ENCODE measurements around the gene MAGI1. TPM values are rescaled to one million over a fixed set of nuclear protein-coding genes. Genes with fewer than 3 reads are reported as not detected.
"Not testable (repeated sequence)": the region's sequence is repeated elsewhere in the genome, so short reads cannot be mapped to it uniquely, and the experiment has no call there.

The MAGI1 gene
- total RNA-seq, 1 donor from 2014 or later, result 74.8 TPM

- DNase-seq (ENCODE audit: low spot score), result no peak
These were observed 159.3 kb downstream of the MAGI1 start for GRCh38 chr3:65879372-65879771.

DNA sequence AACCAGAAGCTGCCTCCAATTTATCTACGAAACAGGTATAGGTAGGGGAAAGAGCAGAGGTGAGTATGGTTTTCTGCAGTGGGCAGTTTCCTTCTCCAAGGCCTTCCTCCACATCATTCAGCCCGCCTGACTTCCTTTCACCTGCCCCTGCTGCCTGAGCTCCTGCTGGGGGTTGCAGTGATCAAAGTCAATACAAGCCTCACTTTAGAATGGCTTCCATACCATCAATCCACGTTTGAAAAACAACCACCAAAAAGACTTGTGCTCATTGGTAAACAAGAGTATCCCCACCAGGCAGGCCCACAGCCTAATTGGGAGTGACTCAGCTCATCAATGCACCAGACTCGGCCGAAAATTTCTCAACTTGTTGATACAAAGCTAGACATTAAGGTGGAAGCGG lies 159.9 kb downstream of the MAGI1 start:
- DNase-seq (ENCODE audit: low spot score), result no peak

GRCh38 chr3:65877160-65877559 lies 161.6 kb downstream of the MAGI1 start:
- no peak for DNase-seq (ENCODE audit: low spot score)

DNA sequence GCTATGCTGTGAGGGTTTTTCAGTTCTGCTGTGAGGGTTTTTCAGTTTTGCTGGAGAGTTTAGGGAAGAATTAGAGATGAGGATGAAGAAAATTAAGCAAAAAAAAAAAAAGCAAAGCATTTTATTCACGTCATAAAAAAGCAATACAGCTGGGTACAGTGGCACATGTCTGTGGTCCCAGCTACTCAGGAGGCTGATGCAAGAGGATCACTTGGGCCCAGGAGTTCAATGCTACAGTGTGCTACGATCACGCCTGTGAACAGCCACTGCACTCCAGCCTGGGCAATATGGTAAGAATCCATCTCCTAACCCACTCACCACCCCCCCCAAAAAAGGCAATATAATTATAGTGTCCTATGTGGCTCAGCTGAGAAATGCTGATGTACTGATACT lies 162.7 kb downstream of the MAGI1 start:
- no peak for DNase-seq (ENCODE audit: low spot score)

DNA sequence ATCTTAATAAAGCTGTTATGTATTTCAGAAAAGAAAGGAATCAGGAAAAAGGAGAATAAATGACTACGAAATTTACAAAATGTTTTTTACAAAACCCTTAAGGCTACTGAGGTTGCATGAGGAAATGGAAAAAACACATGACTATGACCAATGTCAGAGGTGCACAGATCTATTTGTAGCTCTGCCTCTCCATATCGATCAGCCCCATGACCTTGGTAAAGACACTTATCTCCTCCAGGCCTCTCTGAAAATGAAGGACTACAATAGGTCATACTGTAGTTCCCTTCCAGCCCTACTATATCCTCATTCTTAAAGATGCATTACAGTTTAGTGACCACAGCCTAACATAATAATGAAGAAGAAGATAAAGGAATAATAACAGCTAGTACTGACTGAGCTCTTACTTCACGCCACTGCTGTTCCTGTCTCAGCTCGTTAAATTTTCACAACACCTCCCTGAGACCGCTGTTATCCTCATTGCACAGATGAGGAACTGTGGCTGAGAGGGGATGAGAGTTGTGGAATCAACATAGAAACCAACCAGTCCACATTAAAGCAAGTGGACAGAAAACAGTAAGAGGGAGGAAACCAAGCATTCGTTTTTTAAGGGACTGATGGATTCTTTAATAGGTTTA lies 163.2 kb downstream of the MAGI1 start:
- no peak for DNase-seq (ENCODE audit: low spot score)

DNA sequence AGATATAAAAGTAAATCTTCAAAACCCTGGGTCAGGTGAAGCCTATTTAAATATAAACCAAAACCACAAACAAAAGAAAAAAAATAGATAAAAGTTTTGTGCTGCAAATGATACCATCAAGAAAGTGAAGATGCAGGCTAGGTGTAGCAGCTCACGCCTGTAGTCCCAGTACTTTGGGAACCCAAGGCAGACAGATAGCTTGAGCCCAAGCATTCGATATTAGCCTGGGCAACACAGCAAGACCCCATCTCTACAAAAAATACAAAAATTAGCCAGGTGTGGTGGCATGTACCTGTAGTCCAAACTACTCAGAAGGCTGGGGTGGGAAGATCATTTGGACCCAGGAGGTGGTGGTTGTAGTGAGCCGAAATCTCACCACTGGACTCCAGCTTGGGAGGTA lies 164.8 kb downstream of the MAGI1 start:
- no peak for DNase-seq (ENCODE audit: low spot score)

DNA sequence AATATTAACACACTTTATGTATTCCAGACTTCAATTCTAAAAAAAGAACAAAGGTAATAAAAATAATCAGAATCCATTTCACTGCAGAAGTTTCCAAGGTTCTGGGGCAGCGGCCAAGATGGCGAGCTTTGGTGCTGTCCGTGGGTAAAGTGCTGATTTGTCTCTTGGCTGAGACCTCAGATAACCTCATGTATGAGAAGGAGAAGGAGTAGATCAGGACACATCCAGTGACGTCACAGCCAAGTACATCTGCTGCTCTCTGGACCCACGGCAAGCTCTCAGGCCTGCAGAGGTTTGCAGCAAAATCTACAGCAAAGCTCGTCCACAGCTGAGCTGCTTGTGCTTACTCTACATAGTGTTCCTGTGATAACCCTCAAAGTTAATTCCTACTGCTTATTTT lies 165.7 kb downstream of the MAGI1 start:
- no peak for DNase-seq (ENCODE audit: low spot score)

GRCh38 chr3:65871305-65872141 lies 167.2 kb downstream of the MAGI1 start:
- DNase-seq (ENCODE audit: low spot score), result no peak

DNA sequence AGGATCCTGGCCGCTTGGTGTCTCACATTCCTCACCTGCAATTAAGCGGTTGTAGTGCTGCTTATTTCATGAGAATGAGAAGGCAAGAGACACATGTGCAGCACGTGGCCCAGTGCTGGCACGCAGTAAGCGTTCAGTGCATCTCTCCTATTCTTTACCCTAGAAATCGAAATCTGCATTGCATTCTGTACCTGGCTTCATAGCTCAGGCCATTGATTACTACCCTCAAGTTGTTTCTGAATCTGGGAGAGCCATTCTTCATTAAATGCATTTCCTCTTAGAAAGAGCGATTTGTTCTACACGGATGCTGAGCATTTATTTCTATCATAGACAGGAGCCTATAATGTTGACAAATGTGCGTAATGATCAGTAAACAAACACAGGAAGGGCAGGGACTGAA lies 168.9 kb downstream of the MAGI1 start:
- DNase-seq (ENCODE audit: low spot score), result no peak

DNA sequence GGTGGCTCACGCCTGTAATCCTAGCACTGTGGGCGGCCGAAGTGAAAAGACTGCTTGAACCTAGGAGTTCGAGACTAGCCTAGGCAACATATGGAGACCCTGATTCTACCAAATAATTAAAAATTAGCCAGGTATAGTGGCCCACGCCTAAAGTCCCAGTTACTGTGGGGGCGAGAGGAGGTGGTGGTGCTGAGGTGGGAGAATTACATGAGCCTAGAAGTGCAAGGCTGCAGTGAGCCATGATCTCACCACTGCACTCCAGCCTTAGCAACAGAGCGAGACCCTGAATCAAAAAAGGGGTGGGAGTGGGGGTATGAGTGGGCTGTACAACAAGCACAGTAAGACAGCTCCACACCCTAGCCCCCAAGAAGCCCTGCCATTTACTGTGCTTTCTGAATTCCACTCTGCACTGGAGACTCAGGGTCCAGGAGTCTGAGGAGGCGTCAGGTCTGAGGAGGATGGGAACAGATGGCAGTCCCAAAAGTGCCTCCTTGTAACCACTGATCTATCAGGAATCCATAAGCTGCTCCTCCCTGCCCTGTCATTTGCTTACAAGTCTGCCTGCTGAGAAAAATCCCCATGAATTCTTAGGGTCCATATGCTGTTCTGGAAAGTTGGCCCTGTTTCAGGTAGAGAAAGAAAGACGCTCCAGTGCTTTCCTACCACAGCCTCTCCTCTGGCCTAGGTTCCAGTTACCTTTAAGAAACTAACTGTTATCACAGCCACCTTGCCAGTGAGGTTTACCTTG lies 171.1 kb downstream of the MAGI1 start:
- no peak for DNase-seq (ENCODE audit: low spot score)

GRCh38 chr3:65864357-65864904 lies 174.3 kb downstream of the MAGI1 start:
- no peak for DNase-seq (ENCODE audit: low spot score)

- no peak for DNase-seq (ENCODE audit: low spot score)
These were observed 177.0 kb downstream of the MAGI1 start for GRCh38 chr3:65861718-65862117.

DNA sequence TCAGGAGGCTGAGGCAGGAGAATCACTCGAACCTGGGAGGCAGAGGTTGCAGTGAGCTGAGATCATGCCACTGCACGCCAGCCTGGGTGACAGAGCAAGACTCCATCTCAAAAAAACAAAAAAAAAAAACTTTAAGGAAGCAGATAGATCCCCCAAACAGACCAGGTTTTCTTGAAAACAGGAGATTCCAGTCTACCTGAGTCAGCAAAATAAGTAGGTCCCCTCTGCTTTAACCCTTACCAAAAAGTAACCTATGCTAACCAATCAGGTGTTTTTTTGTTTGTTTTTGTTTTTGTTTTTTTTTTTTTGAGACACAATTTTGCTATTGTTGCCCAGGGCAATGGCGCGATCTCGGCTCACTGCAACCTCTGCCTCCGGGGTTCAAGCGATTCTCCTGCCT lies 179.1 kb downstream of the MAGI1 start:
- not testable (repeated sequence) for DNase-seq (ENCODE audit: low spot score)

DNA sequence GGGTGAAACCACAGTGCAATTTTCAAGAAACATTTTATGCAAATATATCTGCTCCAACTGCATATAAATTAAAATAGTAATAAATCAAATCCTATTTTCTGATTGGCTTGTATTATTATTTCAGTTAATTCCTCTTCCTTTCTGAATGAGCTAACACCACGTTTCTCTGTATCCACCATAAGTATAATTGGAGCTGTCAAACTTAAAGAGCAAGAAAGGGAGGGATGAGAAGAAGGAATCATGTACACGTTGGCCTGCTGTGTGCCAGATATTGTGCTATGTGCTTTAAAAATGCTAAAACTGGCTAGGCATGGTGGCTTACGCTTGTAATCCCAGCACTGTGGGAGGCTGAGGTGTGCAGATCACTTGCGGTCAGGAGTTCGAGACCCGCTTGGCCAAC lies 180.0 kb downstream of the MAGI1 start:
- DNase-seq (ENCODE audit: low spot score), result no peak

DNA sequence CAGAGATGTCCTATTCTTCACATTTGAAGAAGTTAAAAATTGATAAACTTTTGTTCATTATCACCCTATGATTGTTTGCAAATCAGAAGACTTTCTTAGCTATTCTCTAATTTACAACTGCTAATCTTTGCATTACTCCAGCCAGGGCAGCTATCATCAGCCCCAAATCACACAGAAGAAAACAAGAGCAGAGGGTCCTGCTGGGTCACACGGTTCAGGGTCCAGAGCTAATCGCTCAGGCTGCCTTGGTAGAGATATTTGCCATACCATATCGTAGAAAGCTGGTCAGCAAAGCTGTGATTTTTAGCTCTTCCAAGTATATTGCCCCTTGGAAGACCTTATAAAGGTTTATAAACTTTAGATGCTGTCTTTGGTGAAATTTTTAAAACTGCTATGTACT lies 181.4 kb downstream of the MAGI1 start:
- no peak for DNase-seq (ENCODE audit: low spot score)

- no peak for DNase-seq (ENCODE audit: low spot score)
These were observed 181.8 kb downstream of the MAGI1 start for GRCh38 chr3:65856907-65857306.

DNA sequence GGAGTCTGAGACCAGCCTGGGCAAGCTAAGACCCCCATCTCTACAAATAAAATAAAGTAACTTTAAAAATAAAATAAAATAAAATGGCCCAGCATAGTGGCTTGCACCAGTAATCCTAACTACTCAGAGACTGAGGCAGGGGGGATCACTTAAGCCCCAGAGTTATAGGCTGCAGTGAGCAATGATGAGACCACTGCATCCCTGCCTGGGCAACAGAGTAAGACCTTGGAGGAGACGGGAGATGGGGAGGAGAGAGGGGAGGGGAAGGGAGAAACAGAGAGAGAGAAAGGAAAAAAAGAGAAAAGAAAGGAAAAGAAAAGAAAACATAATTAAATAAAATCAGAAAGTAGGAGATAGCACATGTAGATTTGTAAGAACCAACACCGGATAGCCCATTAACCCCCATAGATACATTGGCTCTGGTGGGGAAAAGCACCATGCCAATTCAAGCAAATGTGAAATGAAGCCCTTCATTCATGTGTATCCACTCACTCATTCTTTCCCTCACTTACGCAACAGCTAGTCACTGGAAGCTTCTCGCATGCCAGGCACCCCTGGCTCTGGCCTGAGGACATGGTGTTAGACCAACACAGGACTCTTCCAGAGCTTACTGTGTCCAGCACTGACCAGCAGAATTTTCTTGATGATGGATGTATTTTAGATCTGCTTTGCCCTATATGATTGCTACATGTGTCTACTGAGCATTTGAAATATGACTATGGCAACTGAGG lies 183.2 kb downstream of the MAGI1 start:
- no peak for DNase-seq (ENCODE audit: low spot score)

DNA sequence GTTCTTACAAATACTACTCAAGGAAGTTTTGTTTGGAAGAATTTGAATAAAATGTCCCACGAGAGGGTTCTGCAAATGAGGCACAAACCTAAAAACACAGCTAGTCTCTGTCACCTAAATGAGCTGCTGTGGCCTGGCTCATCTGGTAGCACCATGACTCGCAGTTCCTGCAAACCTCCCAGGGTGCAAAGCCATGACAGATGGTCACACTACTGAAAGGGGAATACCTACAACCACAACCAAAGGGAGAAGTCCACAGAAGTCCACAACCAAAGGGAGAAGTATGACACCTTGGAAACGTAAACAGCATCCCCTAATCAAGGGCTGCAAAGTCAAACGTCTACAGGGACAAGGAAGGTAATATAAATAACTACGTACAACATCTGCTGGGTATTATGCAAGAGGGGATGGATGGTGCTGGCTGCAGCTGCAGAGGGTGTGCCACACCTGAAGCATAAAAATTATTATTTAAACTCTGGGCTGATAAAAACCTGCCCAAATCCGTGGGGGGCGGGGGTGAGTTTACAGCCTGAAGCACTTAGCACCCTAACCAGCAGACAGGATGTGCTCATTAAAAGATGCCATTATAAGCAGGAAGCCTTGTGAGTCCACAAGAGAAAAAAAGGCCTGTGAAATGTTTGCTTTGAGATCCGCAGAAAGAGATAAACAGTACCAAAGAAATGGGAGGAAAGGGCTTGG lies 184.0 kb downstream of the MAGI1 start:
- DNase-seq (ENCODE audit: low spot score), result no peak

GRCh38 chr3:65851827-65852226 lies 186.9 kb downstream of the MAGI1 start:
- DNase-seq (ENCODE audit: low spot score), result no peak

- DNase-seq (ENCODE audit: low spot score), result no peak
These were observed 188.5 kb downstream of the MAGI1 start for GRCh38 chr3:65850261-65850660.

- DNase-seq (ENCODE audit: low spot score), result no peak
These were observed 190.7 kb downstream of the MAGI1 start for GRCh38 chr3:65848024-65848423.
